ENCODE measurements around the gene EML3.

DNA sequence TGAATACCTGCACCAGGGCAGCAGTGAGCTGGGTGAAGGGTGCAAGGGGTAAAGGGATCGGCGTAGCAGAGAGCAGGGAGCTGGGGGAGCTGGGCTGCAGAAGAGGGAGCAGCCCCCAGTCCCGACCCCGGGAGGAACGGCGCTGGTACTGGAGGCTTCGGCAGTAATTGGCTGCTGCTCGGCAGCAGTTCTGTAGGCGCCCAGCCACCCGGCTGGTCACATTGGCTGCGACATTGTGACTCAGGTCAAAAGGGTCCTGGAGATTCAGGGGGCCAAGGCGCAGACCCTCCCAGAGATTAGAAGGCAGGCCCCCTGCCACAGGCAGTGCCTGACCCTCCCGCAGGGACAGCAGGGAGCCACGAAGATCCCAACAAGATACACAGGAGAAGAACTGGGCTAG is 36.7 kb downstream of the EML3 start:
- TF ChIP-seq CTCF (optimal IDR thresholded peaks at IDR 0.05 in 1 of 3, IDR thresholded peaks at IDR 0.05 in 1 of 3, conservative IDR thresholded peaks at IDR 0.05 in 1 of 3; ENCODE audit: extremely low read depth in 1 of 3, insufficient read depth in 2 of 3, low read length in 3 of 3) (no peak), EZH2 (IDR thresholded peaks at IDR 0.05; ENCODE audit: low read length) (no peak)

Measured in keratinocyte (primary cell).